PC-3 (cell line): Measurements from ENCODE around the gene OBSL1.

Experiments
- CTCF ChIP-seq: fragments of 300-600 bp; sonication (generic); conservative IDR thresholded peaks from 2 replicates; pipeline ENCODE4 v1.5.1; 2017; ENCODE audit warnings: antibody characterized with exemption, low read depth, mild to moderate bottlenecking, low read length
- EZH2 ChIP-seq: fragments of 300-600 bp; sonication (generic); IDR thresholded peaks from one replicate; pipeline ENCODE4 v1.6.1; 2017; ENCODE audit warnings: antibody characterized with exemption, mild to moderate bottlenecking, low read length; ENCODE audit not compliant: unreplicated experiment
- EZH2phosphoT487 ChIP-seq: fragments of 300-600 bp; sonication (generic); IDR thresholded peaks from 2 replicates; pipeline ENCODE4 v1.6.1; 2018; ENCODE audit warnings: mild to moderate bottlenecking, antibody characterized with exemption, low read length, borderline replicate concordance

- no peak for TF ChIP-seq EZH2phosphoT487
- no peak for TF ChIP-seq CTCF
- no peak for TF ChIP-seq EZH2
These were observed 40.0 kb upstream of the OBSL1 start for GRCh38 chr2:219611306-219611705.
